NCI-H446 treated with DMSO at 0.1 percent for 48 hours (cell line): ENCODE measurements around the gene GPR55.

Experiments used
- DNase-seq: peaks from one replicate; lab custom pipeline; 2025; lab: John Stamatoyannopoulos, UW

The GPR55 gene

GRCh38 chr2:230919240-230919639 is 5.8 kb downstream of the GPR55 start:
- no peak for DNase-seq

- DNase-seq: no peak
Observed at GRCh38 chr2:230916218-230916617, 8.8 kb downstream of the GPR55 start.

- DNase-seq: no peak
Observed at GRCh38 chr2:230915319-230915718, 9.7 kb downstream of the GPR55 start.

- DNase-seq: no peak
Observed at GRCh38 chr2:230914886-230915285, 10.2 kb downstream of the GPR55 start.

- DNase-seq: no peak
Observed at GRCh38 chr2:230913406-230914143, 11.5 kb downstream of the GPR55 start.

GRCh38 chr2:230912724-230913123 is 12.3 kb downstream of the GPR55 start:
- no peak for DNase-seq

- DNase-seq: no peak
Observed at GRCh38 chr2:230912046-230912445, 13.0 kb downstream of the GPR55 start.

GRCh38 chr2:230910546-230911177 is 14.4 kb downstream of the GPR55 start:
- DNase-seq: no peak

- no peak for DNase-seq
Observed at GRCh38 chr2:230909841-230910545, 15.0 kb downstream of the GPR55 start.

GRCh38 chr2:230908595-230909191 is 16.3 kb downstream of the GPR55 start:
- DNase-seq: no peak

- no peak for DNase-seq
Observed at GRCh38 chr2:230908092-230908594, 16.9 kb downstream of the GPR55 start.

- DNase-seq: no peak
Observed at GRCh38 chr2:230907361-230908091, 17.5 kb downstream of the GPR55 start.

GRCh38 chr2:230906471-230907230 is 18.4 kb downstream of the GPR55 start:
- no peak for DNase-seq

GRCh38 chr2:230905448-230906421 is 19.3 kb downstream of the GPR55 start:
- no peak for DNase-seq

GRCh38 chr2:230904856-230905447 is 20.1 kb downstream of the GPR55 start:
- DNase-seq: no peak

- DNase-seq: no peak
Observed at GRCh38 chr2:230903231-230904150, 21.6 kb downstream of the GPR55 start.

GRCh38 chr2:230902180-230902899 is 22.7 kb downstream of the GPR55 start:
- DNase-seq: no peak

- no peak for DNase-seq
Observed at GRCh38 chr2:230901006-230901405, 24.0 kb downstream of the GPR55 start.
